ENCODE measurements around the gene MRTO4. TPM values are rescaled to one million over a fixed set of nuclear protein-coding genes. Genes with fewer than 3 reads are reported as not detected.

Gene MRTO4
- total RNA-seq, 1 experiment from 2014 or later, result 117 TPM

- POLR2A ChIA-PET (ENCODE audit: unreplicated experiment), result no interaction called here
- H3K4me1 ChIP-seq (ENCODE audit: insufficient read depth, low read length), result no peaks in the 10 kb centered on the region
- H3K9me2 ChIP-seq (replicated peaks; ENCODE audit: low read length), result no peaks in the 10 kb centered on the region
- intact Hi-C loops (cut with micrococcal nuclease), result no loop called here
- H4K20me1 ChIP-seq (ENCODE audit: low read length), result no peaks in the 10 kb centered on the region
- H2AFZ ChIP-seq (ENCODE audit: low read length), result no peak overlapping the region
- CTCF ChIA-PET, result no interaction called here
- peaks cover 59% of the 10 kb centered on the region for H3K36me3 ChIP-seq (ENCODE audit: low read depth, low read length)
- no peak overlapping the region for H3K4me2 ChIP-seq (ENCODE audit: low read length)
- no TSS peak for BruUV-seq (replicated peaks)
- H3F3A ChIP-seq (ENCODE audit: low read length, unreplicated experiment), result no peaks in the 10 kb centered on the region
- TF ChIP-seq CTCF (conservative IDR thresholded peaks at IDR 0.05; ENCODE audit: low read depth, low read length), result no peak
- no peaks in the 10 kb centered on the region for H3K9me3 ChIP-seq (ENCODE audit: low read length)
- DNase-seq (no peak), ATAC-seq (no peak)
- no peak overlapping the region for H3K9ac ChIP-seq (ENCODE audit: low read length)
- H3K27me3 ChIP-seq (ENCODE audit: low read length), result no peaks in the 10 kb centered on the region
- no peak overlapping the region for H3K27ac ChIP-seq (ENCODE audit: low read length)
- H3K79me2 ChIP-seq (ENCODE audit: low read length), result peaks cover 2% of the 10 kb centered on the region; the same call in 1 of the 2 replicates
- H3K4me3 ChIP-seq (ENCODE audit: low read length), result no peak overlapping the region
Measured at GRCh38 chr1:19219451-19219850, 32.2 kb upstream of the MRTO4 start.

- CTCF ChIA-PET, result no interaction called here
- no peak overlapping the region for H3K4me3 ChIP-seq (ENCODE audit: low read length)
- ATAC-seq (no peak), DNase-seq (no peak)
- BruUV-seq (replicated peaks), result no TSS peak
- POLR2A ChIA-PET (ENCODE audit: unreplicated experiment), result no interaction called here
- H4K20me1 ChIP-seq (ENCODE audit: low read length), result no peaks in the 10 kb centered on the region
- H3K36me3 ChIP-seq (ENCODE audit: low read depth, low read length), result peaks cover 65% of the 10 kb centered on the region
- intact Hi-C loops (cut with micrococcal nuclease), result no loop called here
- H3K4me1 ChIP-seq (ENCODE audit: insufficient read depth, low read length), result no peaks in the 10 kb centered on the region
- no peaks in the 10 kb centered on the region for H3K9me2 ChIP-seq (replicated peaks; ENCODE audit: low read length)
- no peaks in the 10 kb centered on the region for H3K27me3 ChIP-seq (ENCODE audit: low read length)
- no peaks in the 10 kb centered on the region for H3F3A ChIP-seq (ENCODE audit: low read length, unreplicated experiment)
- no peak overlapping the region for H3K4me2 ChIP-seq (ENCODE audit: low read length)
- H3K9ac ChIP-seq (ENCODE audit: low read length), result no peak overlapping the region
- no peaks in the 10 kb centered on the region for H3K79me2 ChIP-seq (ENCODE audit: low read length)
- H3K9me3 ChIP-seq (ENCODE audit: low read length), result no peaks in the 10 kb centered on the region
- no peak for TF ChIP-seq CTCF (conservative IDR thresholded peaks at IDR 0.05; ENCODE audit: low read depth, low read length)
- TF ChIP-seq EZH2 (IDR thresholded peaks at IDR 0.05; ENCODE audit: low read length, unreplicated experiment), result no peak
- no peak for TF ChIP-seq EZH2phosphoT487 (IDR thresholded peaks at IDR 0.05; ENCODE audit: borderline replicate concordance, low read length)
- H3K27ac ChIP-seq (ENCODE audit: low read length), result no peak overlapping the region
- H2AFZ ChIP-seq (ENCODE audit: low read length), result no peak overlapping the region
Measured at GRCh38 chr1:19220080-19220846, 31.3 kb upstream of the MRTO4 start.

DNA sequence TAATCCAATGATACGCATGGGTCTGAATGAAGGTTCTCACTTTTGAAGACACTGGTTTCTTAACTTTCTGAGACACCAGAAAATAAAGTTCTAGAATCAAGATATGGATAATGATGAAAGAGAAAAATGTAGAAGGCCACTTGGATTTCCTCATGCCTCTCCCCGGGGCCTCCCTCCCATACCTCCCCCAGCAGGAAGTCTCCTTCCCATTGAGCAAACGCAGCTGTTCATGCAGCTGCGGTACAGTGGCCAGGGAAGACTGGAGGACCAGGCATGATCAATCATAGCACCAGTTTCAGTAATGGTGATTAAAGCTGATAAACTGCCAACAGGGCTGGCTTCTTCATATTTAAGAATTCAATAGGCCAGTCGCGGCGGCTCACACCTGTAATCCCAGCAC lies 30.6 kb upstream of the MRTO4 start:
- peaks cover 70% of the 10 kb centered on the region for H3K36me3 ChIP-seq (ENCODE audit: low read depth, low read length)
- DNase-seq (no peak), ATAC-seq (no peak)
- H3K4me2 ChIP-seq (ENCODE audit: low read length), result no peak overlapping the region
- H3K9me3 ChIP-seq (ENCODE audit: low read length), result no peaks in the 10 kb centered on the region
- POLR2A ChIA-PET (ENCODE audit: unreplicated experiment), result no interaction called here
- H2AFZ ChIP-seq (ENCODE audit: low read length), result no peak overlapping the region
- H3K27me3 ChIP-seq (ENCODE audit: low read length), result no peaks in the 10 kb centered on the region
- intact Hi-C loops (cut with micrococcal nuclease), result no loop called here
- no peak overlapping the region for H3K9ac ChIP-seq (ENCODE audit: low read length)
- TF ChIP-seq CTCF (conservative IDR thresholded peaks at IDR 0.05; ENCODE audit: low read depth, low read length) (no peak), EZH2phosphoT487 (IDR thresholded peaks at IDR 0.05; ENCODE audit: borderline replicate concordance, low read length) (no peak), EZH2 (IDR thresholded peaks at IDR 0.05; ENCODE audit: low read length, unreplicated experiment) (no peak)
- H3K79me2 ChIP-seq (ENCODE audit: low read length), result no peaks in the 10 kb centered on the region
- H3K9me2 ChIP-seq (replicated peaks; ENCODE audit: low read length), result no peaks in the 10 kb centered on the region
- no peak overlapping the region for H3K4me3 ChIP-seq (ENCODE audit: low read length)
- H3K4me1 ChIP-seq (ENCODE audit: insufficient read depth, low read length), result no peaks in the 10 kb centered on the region
- CTCF ChIA-PET, result no interaction called here
- no peak overlapping the region for H3K27ac ChIP-seq (ENCODE audit: low read length)
- H4K20me1 ChIP-seq (ENCODE audit: low read length), result no peaks in the 10 kb centered on the region
- H3F3A ChIP-seq (ENCODE audit: low read length, unreplicated experiment), result no peaks in the 10 kb centered on the region
- no TSS peak for BruUV-seq (replicated peaks)

Data from PC-3 (cell line).